ENCODE results near the gene WNK1. TPM values are rescaled to one million over a fixed set of nuclear protein-coding genes. Genes with fewer than 3 reads are reported as not detected.

The WNK1 gene
- total RNA-seq, 1 donor from 2014 or later: 170 TPM

- DNase-seq (ENCODE audit: low spot score): no peak
Measured at GRCh38 chr12:951176-951575, 198.8 kb downstream of the WNK1 start.

- DNase-seq (ENCODE audit: low spot score): no peak
Measured at GRCh38 chr12:953776-954175, 201.4 kb downstream of the WNK1 start.

- no peak for DNase-seq (ENCODE audit: low spot score)
Measured at GRCh38 chr12:954741-955140, 202.4 kb downstream of the WNK1 start.

GRCh38 chr12:955939-956338 lies 203.6 kb downstream of the WNK1 start:
- DNase-seq (ENCODE audit: low spot score): no peak

- DNase-seq (ENCODE audit: low spot score): no peak
Measured at GRCh38 chr12:958588-959123, 206.3 kb downstream of the WNK1 start.

Other genes starting within 250 kb of the WNK1 start
- 1.7 TPM for gene NINJ2, start 89.1 kb upstream of the WNK1 start, total RNA-seq
- 23.6 TPM for gene RAD52, start 197.1 kb downstream of the WNK1 start, total RNA-seq
- 59.4 TPM for gene ERC1, start 238.6 kb downstream of the WNK1 start, total RNA-seq